Testis (tissue), 2 donors: ENCODE measurements around the gene COL5A2.

Experiments used
- CTCF ChIP-seq, 3 experiments: fragments of 450-650 bp in 2 of 3; fragments of 200-600 bp in 1 of 3; sonication (generic) in 1 of 3; IDR thresholded peaks; one replicate each; pipeline ENCODE4 v1.5.1; 2016 to 2019; ENCODE audit warnings: antibody characterized with exemption in 3 of 3, mild to moderate bottlenecking in 2 of 3, moderate library complexity in 1 of 3
- POLR2A ChIP-seq: fragments of 450-650 bp; IDR thresholded peaks from one replicate; pipeline ENCODE4 v1.6.1; 2017; ENCODE audit warnings: antibody characterized with exemption, mild to moderate bottlenecking, moderate library complexity

- TF ChIP-seq POLR2A = no peak
- TF ChIP-seq CTCF (IDR thresholded peaks at IDR 0.05) = no peak
These were observed 107.5 kb downstream of the COL5A2 start for GRCh38 chr2:189072036-189072435.
